Activated CD4-positive, alpha-beta T cell treated with anti-CD3 and anti-CD28 coated beads, Interleukin-2, amount 10 ng/mL, durations not matched to agents 24 days and 14 days (primary cell): Measurements from ENCODE around the gene TMUB1. TPM values are rescaled to one million over a fixed set of nuclear protein-coding genes. Genes with fewer than 3 reads are reported as not detected.

Experiments used
- DNase-seq: peaks from one replicate; pipeline ENCODE4 v3.0.0; 2022
- H3K27ac Mint-ChIP-seq: one replicate; pipeline ENCODE4 v1.8.0; 2022; ENCODE audit warnings: mild to moderate bottlenecking, mixed read lengths
- H3K27me3 Mint-ChIP-seq: one replicate; pipeline ENCODE4 v1.8.0; 2022; ENCODE audit warnings: mixed read lengths
- H3K36me3 Mint-ChIP-seq: one replicate; pipeline ENCODE4 v1.8.0; 2022; ENCODE audit warnings: low read depth, mild to moderate bottlenecking, mixed read lengths
- H3K4me1 Mint-ChIP-seq: one replicate; pipeline ENCODE4 v1.8.0; 2021; ENCODE audit warnings: mixed read lengths
- H3K4me3 Mint-ChIP-seq: one replicate; pipeline ENCODE4 v1.8.0; 2022; ENCODE audit warnings: mild to moderate bottlenecking, moderate library complexity, mixed read lengths
- H3K9me3 Mint-ChIP-seq: one replicate; pipeline ENCODE4 v1.8.0; 2021; ENCODE audit warnings: mixed read lengths
- intact Hi-C: fragments of 100-400 bp; cut with micrococcal nuclease; formaldehyde crosslinking; loops from one replicate; pipeline ENCODE4 v1.15.1; 2023
- total RNA-seq: library from RNA; stranded (reverse); gene quantifications from 2 replicates; pipeline ENCODE4 v1.2.3, GENCODE V29; 2022

TMUB1 gene
- total RNA-seq, 1 donor from 2014 or later, result 59.2 TPM

- H3K36me3 Mint-ChIP-seq, result peaks cover 10% of the 10 kb centered on the region
- H3K9me3 Mint-ChIP-seq, result no peaks in the 10 kb centered on the region
- DNase-seq, result peak; percentile 65
- H3K4me3 Mint-ChIP-seq, result peak overlapping the region; percentile 99
- H3K4me1 Mint-ChIP-seq, result peaks cover 36% of the 10 kb centered on the region
- intact Hi-C loops, result no loop called here
- peak overlapping the region; percentile 83 for H3K27ac Mint-ChIP-seq
- H3K27me3 Mint-ChIP-seq, result no peaks in the 10 kb centered on the region
Observed at GRCh38 chr7:151060416-151061212, 22.7 kb downstream of the TMUB1 start.

GRCh38 chr7:151060113-151060415 is 23.2 kb downstream of the TMUB1 start:
- no peaks in the 10 kb centered on the region for H3K27me3 Mint-ChIP-seq
- H3K36me3 Mint-ChIP-seq, result peaks cover 5% of the 10 kb centered on the region
- peaks cover 36% of the 10 kb centered on the region for H3K4me1 Mint-ChIP-seq
- H3K9me3 Mint-ChIP-seq, result no peaks in the 10 kb centered on the region
- peak overlapping the region; percentile 83 for H3K27ac Mint-ChIP-seq
- intact Hi-C loops, result no loop called here
- DNase-seq, result no peak
- H3K4me3 Mint-ChIP-seq, result peak overlapping the region; percentile 99

GRCh38 chr7:151059367-151060112 is 23.8 kb downstream of the TMUB1 start, which contains the start of gene SLC4A2:
SLC4A2 (plus strand) TSS chr7:151059589; CDS start chr7:151061988, 2,399 bp downstream.
- H3K36me3 Mint-ChIP-seq, result peaks cover 5% of the 10 kb centered on the region
- H3K4me3 Mint-ChIP-seq, result peak within 1 kb of the TSS; percentile 99
- H3K9me3 Mint-ChIP-seq, result no peaks in the 10 kb centered on the region
- peaks cover 36% of the 10 kb centered on the region for H3K4me1 Mint-ChIP-seq
- no peaks in the 10 kb centered on the region for H3K27me3 Mint-ChIP-seq
- DNase-seq, result peak; percentile 94
- intact Hi-C loops, result loop anchor here (2.0 kb wide), 2 partner anchors 41 to 49 kb away; no protein-coding TSS in a partner anchor
- peak within 1 kb of the TSS; percentile 88 for H3K27ac Mint-ChIP-seq

- Mint-ChIP-seq H3K9me3 (no peaks in the 10 kb centered on the region), H3K4me3 (peak overlapping the region; percentile 99), H3K27ac (peak overlapping the region; percentile 88), H3K27me3 (no peaks in the 10 kb centered on the region), H3K4me1 (peaks cover 36% of the 10 kb centered on the region), H3K36me3 (peaks cover 5% of the 10 kb centered on the region)
- intact Hi-C loops, result loop anchor here (1.0 to 2.0 kb wide), 6 partner anchors 20 to 168 kb away; partner anchors contain the start of genes ABCB8, ABCF2 and FASTK
- peak; percentile 77 for DNase-seq
Observed at GRCh38 chr7:151058781-151059366, 24.4 kb downstream of the TMUB1 start.

- Mint-ChIP-seq H3K27ac (peak overlapping the region; percentile 88), H3K4me3 (peak overlapping the region; percentile 99), H3K9me3 (no peaks in the 10 kb centered on the region), H3K4me1 (peaks cover 38% of the 10 kb centered on the region), H3K27me3 (no peaks in the 10 kb centered on the region), H3K36me3 (peaks cover 5% of the 10 kb centered on the region)
- DNase-seq, result peak; percentile 99
- intact Hi-C loops, result loop anchor here (1.0 to 2.0 kb wide), 6 partner anchors 19 to 169 kb away; partner anchors contain the start of genes ABCB8, ABCF2 and FASTK
Observed at GRCh38 chr7:151057989-151058780, 25.1 kb downstream of the TMUB1 start.

GRCh38 chr7:151057506-151057988 is 25.7 kb downstream of the TMUB1 start, which contains the start of gene CDK5:
CDK5 (minus strand) TSS chr7:151057897; CDS start chr7:151057848, 49 bp downstream.
- Mint-ChIP-seq H3K4me1 (peaks cover 43% of the 10 kb centered on the region), H3K27me3 (no peaks in the 10 kb centered on the region)

GRCh38 chr7:151056666-151057505 is 26.4 kb downstream of the TMUB1 start:
- peaks cover 9% of the 10 kb centered on the region for H3K36me3 Mint-ChIP-seq
- no peak for DNase-seq
- intact Hi-C loops, result no loop called here
- H3K27me3 Mint-ChIP-seq, result no peaks in the 10 kb centered on the region
- H3K4me3 Mint-ChIP-seq, result peak overlapping the region; percentile 99
- H3K9me3 Mint-ChIP-seq, result no peaks in the 10 kb centered on the region
- H3K4me1 Mint-ChIP-seq, result peaks cover 44% of the 10 kb centered on the region
- H3K27ac Mint-ChIP-seq, result peak overlapping the region; percentile 69

More at GRCh38 chr7:151057506-151057988, 25.7 kb downstream of the TMUB1 start, which contains the start of gene CDK5:
- intact Hi-C loops, result no loop called here
- Mint-ChIP-seq H3K36me3 (peaks cover 7% of the 10 kb centered on the region), H3K27ac (peak within 1 kb of the TSS; percentile 88), H3K9me3 (no peaks in the 10 kb centered on the region), H3K4me3 (peak within 1 kb of the TSS; percentile 99)
- no peak for DNase-seq

- intact Hi-C loops, result no loop called here
- no peak for DNase-seq
- Mint-ChIP-seq H3K4me1 (peaks cover 39% of the 10 kb centered on the region), H3K36me3 (peaks cover 6% of the 10 kb centered on the region), H3K4me3 (peak overlapping the region; percentile 99), H3K9me3 (no peaks in the 10 kb centered on the region), H3K27me3 (no peaks in the 10 kb centered on the region), H3K27ac (no peak overlapping the region)
Observed at GRCh38 chr7:151056283-151056665, 27.0 kb downstream of the TMUB1 start.

- peaks cover 6% of the 10 kb centered on the region for H3K36me3 Mint-ChIP-seq
- DNase-seq, result no peak
- H3K27ac Mint-ChIP-seq, result no peak overlapping the region
- no peak overlapping the region for H3K4me3 Mint-ChIP-seq
- peaks cover 5% of the 10 kb centered on the region for H3K27me3 Mint-ChIP-seq
- intact Hi-C loops, result no loop called here
- no peaks in the 10 kb centered on the region for H3K9me3 Mint-ChIP-seq
- peaks cover 26% of the 10 kb centered on the region for H3K4me1 Mint-ChIP-seq
Observed at GRCh38 chr7:151053751-151054150, 29.5 kb downstream of the TMUB1 start.

GRCh38 chr7:151053096-151053495 is 30.2 kb downstream of the TMUB1 start:
- H3K4me3 Mint-ChIP-seq, result no peak overlapping the region
- H3K27me3 Mint-ChIP-seq, result peaks cover 5% of the 10 kb centered on the region
- no peak overlapping the region for H3K27ac Mint-ChIP-seq
- H3K9me3 Mint-ChIP-seq, result no peaks in the 10 kb centered on the region
- DNase-seq, result no peak
- peaks cover 6% of the 10 kb centered on the region for H3K36me3 Mint-ChIP-seq
- intact Hi-C loops, result no loop called here
- peaks cover 22% of the 10 kb centered on the region for H3K4me1 Mint-ChIP-seq

- DNase-seq, result peak; percentile 91
- Mint-ChIP-seq H3K9me3 (no peaks in the 10 kb centered on the region), H3K27me3 (peaks cover 5% of the 10 kb centered on the region), H3K36me3 (peaks cover 4% of the 10 kb centered on the region), H3K27ac (no peak overlapping the region), H3K4me3 (no peak overlapping the region), H3K4me1 (peaks cover 8% of the 10 kb centered on the region)
- intact Hi-C loops, result no loop called here
Observed at GRCh38 chr7:151051108-151051507, 32.2 kb downstream of the TMUB1 start.

GRCh38 chr7:151048911-151049463 is 34.3 kb downstream of the TMUB1 start:
- H3K27ac Mint-ChIP-seq, result no peak overlapping the region
- H3K9me3 Mint-ChIP-seq, result no peaks in the 10 kb centered on the region
- H3K36me3 Mint-ChIP-seq, result peaks cover 8% of the 10 kb centered on the region
- peaks cover 5% of the 10 kb centered on the region for H3K27me3 Mint-ChIP-seq
- no peak overlapping the region for H3K4me3 Mint-ChIP-seq
- peaks cover 8% of the 10 kb centered on the region for H3K4me1 Mint-ChIP-seq
- intact Hi-C loops, result no loop called here
- no peak for DNase-seq
